ENCODE data around the gene ISM1.

The ISM1 gene

GRCh38 chr20:13260650-13261279 lies 39.7 kb downstream of the ISM1 start:
- no peak for TF ChIP-seq CTCF (IDR thresholded peaks at IDR 0.05; ENCODE audit: low read depth, low read length)
- Histone ChIP-seq H3K4me3 (ENCODE audit: low read depth, low read length) (no peak overlapping the region), H3K9me3 (ENCODE audit: severe bottlenecking) (no peaks in the 10 kb centered on the region), H3K27me3 (ENCODE audit: insufficient read depth, low read depth, severe bottlenecking) (no peaks in the 10 kb centered on the region), H3K36me3 (no peaks in the 10 kb centered on the region), H3K27ac (no peak overlapping the region)
- DNase-seq: no peak

- Histone ChIP-seq H3K27ac (no peak overlapping the region), H3K9me3 (ENCODE audit: severe bottlenecking) (no peaks in the 10 kb centered on the region), H3K27me3 (ENCODE audit: insufficient read depth, low read depth, severe bottlenecking) (no peaks in the 10 kb centered on the region), H3K4me3 (ENCODE audit: low read depth, low read length) (no peak overlapping the region), H3K36me3 (no peaks in the 10 kb centered on the region)
- peak; percentile 91 for TF ChIP-seq CTCF (IDR thresholded peaks at IDR 0.05; ENCODE audit: low read depth, low read length)
- peak; percentile 67 for DNase-seq
These were observed 40.6 kb downstream of the ISM1 start for GRCh38 chr20:13261460-13262301.

GRCh38 chr20:13262302-13262650 lies 41.2 kb downstream of the ISM1 start:
- H3K9me3 ChIP-seq (ENCODE audit: severe bottlenecking): no peaks in the 10 kb centered on the region
- no peak for DNase-seq
- no peak for TF ChIP-seq CTCF (IDR thresholded peaks at IDR 0.05; ENCODE audit: low read depth, low read length)
- no peaks in the 10 kb centered on the region for H3K36me3 ChIP-seq
- H3K4me3 ChIP-seq (ENCODE audit: low read depth, low read length): no peak overlapping the region
- H3K27me3 ChIP-seq (ENCODE audit: insufficient read depth, low read depth, severe bottlenecking): no peaks in the 10 kb centered on the region
- H3K27ac ChIP-seq: no peak overlapping the region

- Histone ChIP-seq H3K27ac (no peak overlapping the region), H3K27me3 (ENCODE audit: insufficient read depth, low read depth, severe bottlenecking) (no peaks in the 10 kb centered on the region), H3K36me3 (no peaks in the 10 kb centered on the region), H3K4me3 (ENCODE audit: low read depth, low read length) (no peak overlapping the region), H3K9me3 (ENCODE audit: severe bottlenecking) (no peaks in the 10 kb centered on the region)
- no peak for DNase-seq
- TF ChIP-seq CTCF (IDR thresholded peaks at IDR 0.05; ENCODE audit: low read depth, low read length): no peak
These were observed 41.7 kb downstream of the ISM1 start for GRCh38 chr20:13262671-13263360.

- TF ChIP-seq CTCF (IDR thresholded peaks at IDR 0.05; ENCODE audit: low read depth, low read length): no peak
- no peaks in the 10 kb centered on the region for H3K36me3 ChIP-seq
These were observed 42.4 kb downstream of the ISM1 start for GRCh38 chr20:13263451-13263850.

More at GRCh38 chr20:13263451-13263850, 42.4 kb downstream of the ISM1 start:
- Histone ChIP-seq H3K27me3 (ENCODE audit: insufficient read depth, low read depth, severe bottlenecking) (no peaks in the 10 kb centered on the region), H3K27ac (no peak overlapping the region), H3K9me3 (ENCODE audit: severe bottlenecking) (no peaks in the 10 kb centered on the region), H3K4me3 (ENCODE audit: low read depth, low read length) (no peak overlapping the region)
- DNase-seq: no peak
